NCI-H226 (cell line): ENCODE measurements around the gene TFF2.

ENCODE experiments used
- DNase-seq: peaks from one replicate; pipeline ENCODE4 v3.0.0-alpha.2; 2015

Gene TFF2

GRCh38 chr21:42317826-42318746, 32.7 kb downstream of the TFF2 start:
- DNase-seq: no peak

GRCh38 chr21:42317341-42317741, 33.5 kb downstream of the TFF2 start:
- DNase-seq: no peak

- DNase-seq: no peak
Measured at GRCh38 chr21:42316891-42317290, 33.9 kb downstream of the TFF2 start.

- no peak for DNase-seq
Measured at GRCh38 chr21:42315296-42315891, 35.4 kb downstream of the TFF2 start, which contains the start of gene TFF3. TSS of gene TFF3 (minus strand) at chr21:42315409. CDS start at chr21:42315374, 35 bp downstream.

- no peak for DNase-seq
Measured at GRCh38 chr21:42314616-42315295, 36.0 kb downstream of the TFF2 start.

GRCh38 chr21:42313501-42313969, 37.3 kb downstream of the TFF2 start:
- DNase-seq: no peak

- DNase-seq: no peak
Measured at GRCh38 chr21:42312626-42313104, 38.1 kb downstream of the TFF2 start.

GRCh38 chr21:42311816-42312625, 38.8 kb downstream of the TFF2 start:
- DNase-seq: no peak

GRCh38 chr21:42311160-42311559, 39.6 kb downstream of the TFF2 start:
- no peak for DNase-seq

GRCh38 chr21:42310411-42311001, 40.3 kb downstream of the TFF2 start:
- no peak for DNase-seq

- DNase-seq: peak; percentile 9
Measured at GRCh38 chr21:42309753-42310213, 41.0 kb downstream of the TFF2 start.

- no peak for DNase-seq
Measured at GRCh38 chr21:42308914-42309752, 41.7 kb downstream of the TFF2 start.

- DNase-seq: no peak
Measured at GRCh38 chr21:42308161-42308913, 42.5 kb downstream of the TFF2 start.

- no peak for DNase-seq
Measured at GRCh38 chr21:42307106-42307505, 43.7 kb downstream of the TFF2 start.

GRCh38 chr21:42306366-42307035, 44.3 kb downstream of the TFF2 start:
- DNase-seq: no peak

- no peak for DNase-seq
Measured at GRCh38 chr21:42305707-42306147, 45.1 kb downstream of the TFF2 start.

- DNase-seq: no peak
Measured at GRCh38 chr21:42304556-42305454, 46.0 kb downstream of the TFF2 start.

GRCh38 chr21:42303443-42303842, 47.4 kb downstream of the TFF2 start:
- DNase-seq: no peak
